Fibroblast of skin of left quadriceps (primary cell): Measurements from ENCODE around the gene TOM1.
A peak's percentile ranks its signal among the peaks of the same experiment; 100 is the strongest.

Experiments
- DNase-seq, 2 experiments: peaks; one replicate each; pipeline ENCODE4 v3.0.0-alpha.2; 2013; ENCODE audit warnings: low read depth in 2 of 2

The TOM1 gene

GRCh38 chr22:35299673-35300499, at the start of gene TOM1:
TSS of gene TOM1 (plus strand) at chr22:35299894. CDS start at chr22:35299929, 35 bp downstream.
- peak; percentile 99 for DNase-seq

- DNase-seq: no peak
Observed at GRCh38 chr22:35250156-35250555, 49.5 kb upstream of the TOM1 start.

DNA sequence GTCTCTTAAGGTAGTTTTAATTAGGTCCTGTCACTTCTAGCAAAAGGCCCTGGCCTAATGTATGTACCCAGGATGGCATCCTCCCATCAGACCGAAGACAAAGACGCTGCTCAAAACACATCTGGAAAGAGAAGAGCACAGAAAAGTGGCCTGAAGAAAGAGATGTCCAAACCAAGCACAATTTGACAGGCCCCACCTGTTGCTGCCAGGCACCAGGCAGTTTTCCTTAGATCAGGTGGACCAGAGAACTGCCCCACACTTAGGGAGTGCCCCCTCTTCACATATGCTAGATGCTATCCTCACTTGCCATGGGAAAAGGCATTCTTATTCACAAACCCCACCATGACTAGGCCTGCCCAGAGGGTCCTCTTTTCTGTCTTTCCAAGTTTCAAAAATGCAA, 45.7 kb upstream of the TOM1 start:
- no peak for DNase-seq

DNA sequence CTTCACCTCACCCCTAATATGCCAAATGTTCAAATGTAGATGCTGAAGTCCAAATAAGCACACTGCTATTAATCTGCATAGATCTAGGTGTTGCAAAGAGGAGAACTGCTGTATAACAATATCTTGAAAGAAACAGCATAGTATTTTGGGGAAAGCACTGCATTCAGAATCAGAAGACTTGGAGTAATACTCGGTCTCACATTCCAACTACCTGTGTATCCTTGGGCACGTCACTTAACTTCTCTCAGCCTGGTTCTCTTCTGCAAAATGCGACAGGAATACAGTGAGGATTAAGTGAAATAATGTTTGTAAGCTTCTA, 42.7 kb upstream of the TOM1 start:
- no peak for DNase-seq

- DNase-seq: peak; percentile 72 to 76
Observed at GRCh38 chr22:35257321-35258190, 42.1 kb upstream of the TOM1 start, which contains the start of gene HMGXB4. TSS of gene HMGXB4 (plus strand) at chr22:35257493. CDS start at chr22:35262391, 4,898 bp downstream.

- DNase-seq: peak; percentile 9 to 16
Observed at GRCh38 chr22:35258191-35258988, 41.3 kb upstream of the TOM1 start.

- no peak for DNase-seq
Observed at GRCh38 chr22:35264986-35265385, 34.7 kb upstream of the TOM1 start.

DNA sequence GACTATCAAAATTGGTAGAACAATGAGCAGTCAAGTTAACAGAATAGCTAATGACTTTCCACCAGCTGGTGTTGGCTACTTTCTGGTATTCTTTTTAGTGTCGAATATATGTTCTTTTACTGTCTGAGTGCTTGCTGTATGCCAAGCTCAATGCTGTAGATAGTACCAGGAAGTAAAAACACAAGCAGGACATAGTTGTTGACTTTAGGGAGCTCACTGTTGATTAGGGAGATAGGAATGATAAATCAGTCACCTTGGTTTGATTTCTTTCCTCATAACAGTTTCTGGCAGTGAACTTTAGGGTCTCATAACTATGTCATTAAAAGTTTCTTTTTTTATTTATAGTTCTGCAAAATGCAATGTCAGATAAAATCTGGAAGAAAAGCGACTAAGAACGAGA, 33.4 kb upstream of the TOM1 start:
- DNase-seq: no peak

DNA sequence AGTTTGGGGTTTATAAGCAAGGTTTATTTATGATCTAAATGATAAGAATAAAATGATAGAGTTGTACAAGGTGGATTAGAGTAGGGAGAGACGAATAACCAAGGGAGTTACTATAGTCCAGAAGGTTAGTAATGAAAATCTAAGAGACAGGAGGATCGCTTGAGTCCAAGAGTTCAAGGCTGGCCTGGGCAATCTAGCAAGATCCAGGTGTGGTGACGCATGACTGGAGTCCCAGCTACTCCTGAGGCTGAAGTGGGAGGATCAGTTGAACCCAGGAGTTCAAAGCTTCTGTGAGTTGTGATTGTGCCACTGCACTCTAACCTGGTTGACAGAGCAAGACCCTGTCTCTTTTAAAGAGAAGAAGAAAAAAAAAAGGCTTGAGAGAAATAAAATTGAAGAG, 30.1 kb upstream of the TOM1 start:
- no peak for DNase-seq

- DNase-seq: no peak
Observed at GRCh38 chr22:35274154-35274871, 25.4 kb upstream of the TOM1 start.

DNA sequence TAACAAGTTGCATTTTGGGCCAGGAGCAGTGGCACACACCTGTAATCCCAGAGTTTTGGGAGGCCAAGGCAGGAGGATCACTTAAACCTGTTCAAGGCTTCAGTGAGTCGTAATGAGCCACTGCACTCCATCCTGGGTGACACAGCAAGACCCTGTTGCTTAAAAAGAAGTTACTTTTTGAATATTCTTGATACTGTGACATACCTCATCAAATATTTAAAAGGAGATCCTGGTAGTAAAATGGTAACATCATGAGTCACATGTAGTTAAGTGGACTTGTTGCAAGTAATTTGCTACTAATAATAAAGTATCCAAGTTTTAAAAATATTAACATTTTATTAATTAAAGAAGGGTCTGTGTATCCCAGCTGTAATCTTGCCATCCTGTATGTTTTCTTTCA, 24.1 kb upstream of the TOM1 start:
- DNase-seq: no peak

- no peak for DNase-seq
Observed at GRCh38 chr22:35276019-35276418, 23.7 kb upstream of the TOM1 start.

GRCh38 chr22:35288116-35288515, 11.6 kb upstream of the TOM1 start:
- no peak for DNase-seq

- no peak for DNase-seq
Observed at GRCh38 chr22:35292786-35293185, 6.9 kb upstream of the TOM1 start.

DNA sequence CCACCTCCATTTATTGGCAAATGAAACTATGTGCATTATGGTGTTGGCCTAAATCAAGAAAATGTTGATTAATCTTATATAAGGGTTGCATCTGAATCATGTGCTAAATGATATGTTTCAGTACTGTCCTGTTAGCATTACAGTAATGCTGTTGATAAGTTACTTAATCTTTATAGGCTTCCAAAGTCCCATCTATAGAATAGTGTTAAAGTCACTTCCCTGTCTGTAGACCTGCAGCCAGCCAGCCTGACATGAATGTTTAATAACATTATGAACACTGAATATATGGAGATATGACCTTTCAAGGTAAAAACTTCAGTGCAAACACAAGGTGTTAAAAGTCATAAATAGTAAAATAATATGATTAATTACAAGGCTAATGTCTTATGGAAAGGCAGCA, 3.6 kb upstream of the TOM1 start:
- no peak for DNase-seq

DNA sequence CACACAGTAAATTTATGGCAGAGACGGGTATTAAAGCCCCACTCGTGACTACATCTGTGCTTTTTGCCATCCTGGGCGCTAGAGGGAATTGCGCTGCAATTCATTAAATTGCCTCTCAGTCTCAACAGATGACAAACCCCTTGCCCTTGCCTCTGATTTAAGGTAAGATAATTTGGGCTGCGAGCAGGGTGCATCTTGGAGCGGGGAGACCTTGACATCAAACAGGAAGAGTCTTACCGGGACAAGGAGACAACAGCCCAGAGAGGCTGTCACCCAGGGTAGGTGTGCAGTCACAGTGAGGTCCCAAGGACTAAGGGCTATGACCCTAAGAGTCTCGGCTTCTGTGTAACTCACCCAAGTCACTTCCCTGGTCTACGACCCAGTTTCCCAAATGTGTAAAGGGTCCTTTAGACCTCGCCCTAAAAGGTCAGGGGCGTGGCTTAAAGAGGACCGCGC, 449 bp upstream of the TOM1 start:
- no peak for DNase-seq

DNA sequence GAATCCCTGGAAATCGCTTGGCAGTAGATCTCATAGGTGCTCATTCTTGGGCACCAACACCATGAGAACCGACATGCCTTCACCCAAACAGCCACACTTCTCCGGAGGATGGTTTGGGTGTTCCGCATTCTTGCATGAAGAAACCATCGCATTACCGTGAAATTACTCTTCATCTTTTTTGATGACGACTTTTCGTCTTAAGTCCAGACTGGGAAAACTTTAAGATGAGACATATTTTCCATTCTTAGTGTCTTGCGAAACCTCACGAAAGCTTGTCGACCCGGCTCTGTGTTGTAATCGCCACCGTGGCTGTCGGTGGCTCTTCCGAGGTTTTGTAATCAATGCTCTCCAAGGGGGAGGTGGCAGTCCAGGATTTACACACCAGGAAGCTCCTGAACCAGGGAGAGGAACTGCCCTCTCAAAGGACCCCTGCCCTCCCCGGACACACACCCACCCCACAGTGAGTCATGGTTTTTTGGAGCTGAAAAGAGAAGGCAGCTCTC, 1.7 kb downstream of the TOM1 start:
- DNase-seq: peak; percentile 77 to 80

GRCh38 chr22:35303029-35303624, 3.4 kb downstream of the TOM1 start:
- no peak for DNase-seq

DNA sequence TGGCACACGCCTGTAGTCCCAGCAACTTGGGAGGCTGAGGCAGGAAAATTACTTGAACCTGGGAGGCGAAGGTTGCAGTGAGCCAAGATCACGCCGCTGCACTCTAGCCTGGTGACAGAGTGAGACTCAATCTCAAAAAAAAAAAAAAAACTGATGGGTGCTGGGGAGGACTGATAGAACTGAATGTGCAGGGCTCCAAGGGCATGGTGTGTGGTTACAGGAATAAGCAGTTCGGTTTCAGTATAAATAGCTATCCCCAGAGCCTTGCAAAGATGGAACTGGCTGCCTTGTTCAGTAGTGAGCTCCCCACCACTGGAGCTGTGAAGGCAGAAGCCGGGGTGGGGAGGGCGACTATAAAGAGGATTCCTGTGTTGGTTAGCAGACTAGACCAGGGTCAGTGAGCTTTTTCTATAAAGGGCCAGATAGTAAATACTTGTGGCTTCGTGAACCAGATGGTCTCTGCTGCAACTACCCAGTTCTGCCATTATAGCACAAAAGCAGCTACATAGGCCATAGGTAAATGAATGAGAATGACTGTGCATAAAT, 5.9 kb downstream of the TOM1 start:
- DNase-seq: no peak

DNA sequence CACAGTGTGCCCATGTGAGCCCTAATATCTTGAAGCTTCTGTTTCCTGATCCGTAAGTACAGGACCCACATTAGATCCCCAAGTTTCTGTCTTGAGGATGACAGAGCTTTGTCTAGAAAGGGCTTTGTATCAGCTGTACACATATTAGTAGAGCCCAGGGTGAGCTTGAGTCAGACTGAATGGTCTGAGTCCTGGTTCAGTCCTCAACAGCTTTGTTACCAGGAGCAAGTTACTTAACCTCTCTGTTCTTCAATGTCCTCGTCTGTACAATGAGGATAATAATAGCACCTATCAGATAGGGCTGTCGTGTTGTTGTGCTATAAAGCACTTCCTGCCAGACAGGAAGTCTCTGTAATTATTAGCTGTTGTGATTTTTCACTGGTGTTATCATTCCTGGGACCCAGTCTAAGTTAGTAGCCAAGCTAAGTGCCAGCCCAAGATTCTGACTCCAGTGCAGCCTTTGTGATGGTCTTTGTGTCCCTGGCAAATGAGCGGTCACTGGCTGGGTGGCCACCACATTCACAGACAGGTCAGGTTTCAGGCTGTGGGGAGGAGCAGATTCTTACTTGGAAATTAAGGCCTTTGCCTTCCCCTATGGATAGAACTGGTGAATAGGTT, 6.8 kb downstream of the TOM1 start:
- DNase-seq: no peak
